MM.1S (cell line): ENCODE data around the gene CHRDL1.

ENCODE experiments used
- DNase-seq: peaks from one replicate; pipeline ENCODE4 v3.0.0-alpha.2; 2015
- H2AFZ ChIP-seq: fragments of 300-600 bp; sonication (generic); 2 replicates; pipeline ENCODE4 v1.6.0; 2016; ENCODE audit warnings: antibody characterized with exemption, low read length
- H3F3A ChIP-seq: fragments of 300-600 bp; sonication (generic); 2 replicates; pipeline ENCODE4 v1.6.1; 2016; ENCODE audit warnings: mild to moderate bottlenecking, antibody characterized with exemption, low read length, moderate library complexity, mixed read lengths; ENCODE audit not compliant: insufficient read depth
- H3K27ac ChIP-seq: fragments of 300-600 bp; sonication (generic); 2 replicates; pipeline ENCODE4 v1.5.1; 2016; ENCODE audit warnings: mild to moderate bottlenecking, low read length
- H3K27me3 ChIP-seq: fragments of 300-600 bp; sonication (generic); replicated peaks from 2 replicates; pipeline ENCODE4 v1.6.0; 2016; ENCODE audit warnings: low read length; ENCODE audit not compliant: insufficient read depth
- H3K36me3 ChIP-seq: fragments of 300-600 bp; sonication (generic); replicated peaks from 2 replicates; pipeline ENCODE4 v1.6.1; 2016; ENCODE audit warnings: mild to moderate bottlenecking, low read length, mixed read lengths; ENCODE audit not compliant: insufficient read depth
- H3K4me1 ChIP-seq: fragments of 300-600 bp; sonication (generic); 2 replicates; pipeline ENCODE4 v1.6.1; 2016; ENCODE audit warnings: low read length, mixed read lengths
- H3K4me2 ChIP-seq: fragments of 300-600 bp; sonication (generic); 2 replicates; pipeline ENCODE4 v1.6.0; 2016; ENCODE audit warnings: low read depth, low read length
- H3K4me3 ChIP-seq: fragments of 300-600 bp; sonication (generic); 2 replicates; pipeline ENCODE4 v1.5.1; 2016; ENCODE audit warnings: low read length, mixed read lengths
- H3K79me2 ChIP-seq: fragments of 300-600 bp; sonication (generic); 2 replicates; pipeline ENCODE4 v1.6.1; 2016; ENCODE audit warnings: mixed run types, low read length, mixed read lengths
- H3K9ac ChIP-seq: fragments of 300-600 bp; sonication (generic); 2 replicates; pipeline ENCODE4 v1.6.1; 2016; ENCODE audit warnings: low read length, mixed read lengths
- H3K9me2 ChIP-seq: fragments of 300-600 bp; sonication (generic); replicated peaks from 2 replicates; pipeline ENCODE4 v1.6.1; 2016; ENCODE audit warnings: mild to moderate bottlenecking, low read length, mixed read lengths; ENCODE audit not compliant: insufficient read depth
- H3K9me3 ChIP-seq: fragments of 300-600 bp; sonication (generic); replicated peaks from 2 replicates; pipeline ENCODE4 v1.6.1; 2016; ENCODE audit warnings: mild to moderate bottlenecking, low read length, mixed read lengths; ENCODE audit not compliant: insufficient read depth
- H4K20me1 ChIP-seq: fragments of 300-600 bp; sonication (generic); 2 replicates; pipeline ENCODE4 v1.6.1; 2016; ENCODE audit warnings: mild to moderate bottlenecking, low read length, moderate library complexity, mixed read lengths; ENCODE audit not compliant: insufficient read depth
- CTCF ChIP-seq: fragments of 300-600 bp; sonication (generic); IDR thresholded peaks from 2 replicates; pipeline ENCODE4 v1.5.1; 2016; ENCODE audit warnings: antibody characterized with exemption, low read length, mixed read lengths
- EZH2 ChIP-seq: fragments of 300-600 bp; sonication (generic); optimal IDR thresholded peaks from 2 replicates; pipeline ENCODE3; 2017; ENCODE audit warnings: low read depth, mild to moderate bottlenecking, antibody characterized with exemption, low read length, mixed read lengths
- EZH2phosphoT487 ChIP-seq: fragments of 300-600 bp; sonication (generic); IDR thresholded peaks from 2 replicates; pipeline ENCODE4 v1.6.1; 2018; ENCODE audit warnings: antibody characterized with exemption, low read length

CHRDL1 gene

GRCh38 chrX:110746014-110746413, 49.6 kb downstream of the CHRDL1 start:
- Histone ChIP-seq H2AFZ (no peak overlapping the region), H3K36me3 (no peaks in the 10 kb centered on the region), H4K20me1 (no peaks in the 10 kb centered on the region), H3K27ac (no peak overlapping the region), H3F3A (no peaks in the 10 kb centered on the region), H3K4me1 (no peaks in the 10 kb centered on the region), H3K9me2 (no peaks in the 10 kb centered on the region), H3K9ac (no peak overlapping the region), H3K27me3 (no peaks in the 10 kb centered on the region), H3K4me3 (no peak overlapping the region), H3K9me3 (no peaks in the 10 kb centered on the region), H3K4me2 (no peak overlapping the region), H3K79me2 (no peaks in the 10 kb centered on the region)
- TF ChIP-seq CTCF (no peak), EZH2phosphoT487 (no peak), EZH2 (no peak)
- DNase-seq: no peak

DNA sequence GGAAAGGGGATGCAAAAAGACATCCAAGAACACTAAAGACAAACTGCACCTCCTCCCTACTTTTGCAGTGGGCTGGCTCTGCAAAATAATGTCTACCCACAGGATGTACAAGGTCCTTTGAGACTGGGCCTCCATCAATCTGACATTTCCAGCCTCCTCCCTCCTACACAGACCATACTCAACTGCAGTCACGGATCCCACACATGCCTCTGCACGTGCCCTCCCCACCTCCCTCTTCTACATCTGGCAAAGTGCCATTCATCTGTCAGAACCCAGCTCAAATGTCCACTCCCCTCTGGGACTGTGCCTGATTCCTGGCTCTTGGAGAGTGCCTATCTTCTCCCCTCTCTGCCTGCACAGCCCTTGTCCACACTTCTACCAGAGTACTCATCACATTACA, 50.3 kb downstream of the CHRDL1 start:
- no peaks in the 10 kb centered on the region for H3K27me3 ChIP-seq
- H3K4me3 ChIP-seq: no peak overlapping the region
- H4K20me1 ChIP-seq: no peaks in the 10 kb centered on the region

DNA sequence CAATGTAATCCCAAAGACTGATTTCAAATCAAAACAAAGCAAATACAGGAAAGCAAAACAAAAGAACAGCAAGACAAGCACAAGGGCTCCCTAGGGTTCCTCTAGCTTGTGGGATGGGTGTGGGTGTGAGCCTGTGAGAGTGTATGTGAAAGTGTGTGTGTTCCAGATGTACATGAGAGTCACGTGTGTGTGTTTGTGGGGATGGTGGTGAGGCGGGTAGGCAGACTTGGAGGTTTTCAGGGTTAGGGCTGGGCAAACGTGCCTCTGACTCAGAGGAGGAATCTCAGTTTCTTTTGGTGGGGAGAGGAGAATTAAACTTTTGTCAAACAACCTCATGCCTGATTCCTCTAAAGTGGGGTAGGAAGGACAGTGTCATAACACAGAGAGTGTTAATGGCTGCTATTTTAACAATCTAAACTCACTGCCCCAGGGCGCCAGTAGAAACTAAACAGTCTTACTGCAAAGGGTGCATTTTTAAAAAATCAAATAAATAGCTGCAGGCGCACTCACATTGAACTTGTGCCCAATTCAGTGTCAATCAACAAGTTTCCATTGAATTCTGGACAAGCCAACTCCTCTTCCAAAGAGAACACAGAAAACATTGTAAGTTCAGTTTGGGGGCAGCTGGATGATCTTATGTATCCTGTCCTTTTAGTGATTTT, 51.8 kb downstream of the CHRDL1 start:
- Histone ChIP-seq H3K36me3 (no peaks in the 10 kb centered on the region), H3F3A (no peaks in the 10 kb centered on the region), H3K27me3 (no peaks in the 10 kb centered on the region), H3K79me2 (no peaks in the 10 kb centered on the region), H2AFZ (no peak overlapping the region), H3K9me3 (no peaks in the 10 kb centered on the region), H3K9me2 (no peaks in the 10 kb centered on the region), H4K20me1 (no peaks in the 10 kb centered on the region), H3K4me1 (no peaks in the 10 kb centered on the region), H3K4me2 (no peak overlapping the region), H3K4me3 (no peak overlapping the region), H3K9ac (no peak overlapping the region), H3K27ac (no peak overlapping the region)
- TF ChIP-seq EZH2phosphoT487: no peak
- TF ChIP-seq CTCF: no peak
- no peak for TF ChIP-seq EZH2
- peak; percentile 9 for DNase-seq

More for the DNA sequence above, 50.3 kb downstream of the CHRDL1 start:
- no peak overlapping the region for H3K4me2 ChIP-seq
- no peak for DNase-seq
- no peaks in the 10 kb centered on the region for H3K36me3 ChIP-seq
- no peaks in the 10 kb centered on the region for H3K79me2 ChIP-seq
- TF ChIP-seq CTCF (no peak), EZH2phosphoT487 (no peak), EZH2 (no peak)
- no peak overlapping the region for H3K9ac ChIP-seq
- H3K9me2 ChIP-seq: no peaks in the 10 kb centered on the region
- H3K4me1 ChIP-seq: no peaks in the 10 kb centered on the region
- no peaks in the 10 kb centered on the region for H3F3A ChIP-seq
- no peak overlapping the region for H3K27ac ChIP-seq
- no peaks in the 10 kb centered on the region for H3K9me3 ChIP-seq
- no peak overlapping the region for H2AFZ ChIP-seq
